Left lung (tissue), 10 donors: Measurements from ENCODE around the gene LEMD2. TPM values are rescaled to one million over a fixed set of nuclear protein-coding genes. Genes with fewer than 3 reads are reported as not detected.

Experiments used
- ATAC-seq: fragments of 200-7000 bp; cut with Tn5 transposase; one replicate; pipeline ENCODE4 v1.9.1; 2020; ENCODE audit warnings: moderate library complexity
- DNase-seq, 4 donors: peaks; one replicate each; pipeline ENCODE4 v3.0.0-alpha.2; 2013 to 2020
- H3K27ac ChIP-seq, 2 donors: fragments of 200-600 bp; sonication (generic) in 1 of 2; one replicate each; pipeline versions ENCODE4 v1.5.0 to v1.8.0; 2020 to 2021
- H3K27me3 ChIP-seq, 2 donors: fragments of 200-600 bp; sonication (generic) in 1 of 2; one replicate each; pipeline versions ENCODE4 v1.5.0 to v1.8.0; 2020 to 2021
- H3K36me3 ChIP-seq, 2 donors: fragments of 200-600 bp; sonication (generic) in 1 of 2; one replicate each; pipeline versions ENCODE4 v1.5.0 to v1.8.0; 2020 to 2021
- H3K4me1 ChIP-seq, 2 donors: fragments of 200-600 bp; one replicate each; pipeline ENCODE4 v1.8.0; 2021
- H3K4me3 ChIP-seq, 2 donors: fragments of 200-600 bp; sonication (generic) in 1 of 2; one replicate each; pipeline versions ENCODE4 v1.5.0 to v1.8.0; 2020 to 2021; ENCODE audit warnings: mild to moderate bottlenecking in 1 of 2
- H3K9me3 ChIP-seq, 2 donors: fragments of 200-600 bp; sonication (generic) in 1 of 2; one replicate each; pipeline versions ENCODE4 v1.5.0 to v1.8.0; 2020 to 2021
- intact Hi-C, 2 donors: fragments of 100-400 bp; cut with DNase I; formaldehyde crosslinking; loops; one replicate each; pipeline versions ENCODE4 v1.11.2 to v1.14.2; 2022
- polyA plus RNA-seq, 6 donors: library from polyadenylated mRNA; unstranded; fragments of 120-200 nt; gene quantifications; one replicate each; pipeline ENCODE4 v1.2.1, GENCODE V29; 2013; ENCODE audit not compliant: insufficient read length in 6 of 6
- total RNA-seq, 2 donors: library from RNA; stranded (reverse); fragmentation: NEBNext Ultra II Directional; extraction: Animal tissue kit (Norgen Biotek cat#: 25700); gene quantifications; one replicate each; pipeline ENCODE4 v1.2.1, GENCODE V29; 2021
- TF ChIP-seq, protein P1 (sequence below), 2 donors: fragments of 200-600 bp; sonication (generic) in 1 of 2; IDR thresholded peaks; one replicate each; pipeline versions ENCODE4 v1.5.0 to v1.8.0; 2021; ENCODE audit warnings: antibody characterized with exemption in 2 of 2
- donor health status: DM: no; HTN: yes; CAD: no.
- donor health status: DM: no; HTN: no; CAD: no.

LEMD2 gene
- total and polyA plus RNA-seq, 8 donors = 47.9 to 80.7 (median 69.6) TPM

DNA sequence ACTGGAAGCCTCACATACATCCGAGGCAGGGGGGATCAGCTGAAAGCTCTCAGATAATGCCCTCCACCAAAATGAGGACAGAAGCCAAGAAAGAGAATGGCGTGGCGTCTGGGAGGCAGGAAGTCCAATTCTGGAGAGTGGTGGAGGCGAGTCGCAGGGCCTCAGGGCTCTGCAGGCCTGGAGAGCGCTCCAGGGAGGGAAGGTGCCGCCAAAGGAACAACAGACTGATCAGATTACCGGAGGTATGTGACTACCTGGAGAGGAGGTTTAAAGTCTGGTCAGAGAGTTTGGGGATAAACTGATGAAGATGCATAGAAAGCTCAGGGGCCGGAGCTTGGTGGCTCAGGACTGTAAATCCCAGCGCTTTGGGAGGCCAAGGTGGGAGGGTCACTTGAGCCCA is 31.0 kb downstream of the LEMD2 start:
- H3K27me3 ChIP-seq = no peaks in the 10 kb centered on the region
- no peaks in the 10 kb centered on the region for H3K36me3 ChIP-seq
- peaks cover 0 to 11% of the 10 kb centered on the region in 2 donors for H3K4me1 ChIP-seq
- ATAC-seq = no peak
- H3K4me3 ChIP-seq = no peak overlapping the region
- no peaks in the 10 kb centered on the region for H3K9me3 ChIP-seq
- intact Hi-C loops = no loop called here
- TF ChIP-seq, protein P1, sequence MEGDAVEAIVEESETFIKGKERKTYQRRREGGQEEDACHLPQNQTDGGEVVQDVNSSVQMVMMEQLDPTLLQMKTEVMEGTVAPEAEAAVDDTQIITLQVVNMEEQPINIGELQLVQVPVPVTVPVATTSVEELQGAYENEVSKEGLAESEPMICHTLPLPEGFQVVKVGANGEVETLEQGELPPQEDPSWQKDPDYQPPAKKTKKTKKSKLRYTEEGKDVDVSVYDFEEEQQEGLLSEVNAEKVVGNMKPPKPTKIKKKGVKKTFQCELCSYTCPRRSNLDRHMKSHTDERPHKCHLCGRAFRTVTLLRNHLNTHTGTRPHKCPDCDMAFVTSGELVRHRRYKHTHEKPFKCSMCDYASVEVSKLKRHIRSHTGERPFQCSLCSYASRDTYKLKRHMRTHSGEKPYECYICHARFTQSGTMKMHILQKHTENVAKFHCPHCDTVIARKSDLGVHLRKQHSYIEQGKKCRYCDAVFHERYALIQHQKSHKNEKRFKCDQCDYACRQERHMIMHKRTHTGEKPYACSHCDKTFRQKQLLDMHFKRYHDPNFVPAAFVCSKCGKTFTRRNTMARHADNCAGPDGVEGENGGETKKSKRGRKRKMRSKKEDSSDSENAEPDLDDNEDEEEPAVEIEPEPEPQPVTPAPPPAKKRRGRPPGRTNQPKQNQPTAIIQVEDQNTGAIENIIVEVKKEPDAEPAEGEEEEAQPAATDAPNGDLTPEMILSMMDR (IDR thresholded peaks at IDR 0.05) = no peak
- H3K27ac ChIP-seq = no peak overlapping the region
- DNase-seq = no peak

DNA sequence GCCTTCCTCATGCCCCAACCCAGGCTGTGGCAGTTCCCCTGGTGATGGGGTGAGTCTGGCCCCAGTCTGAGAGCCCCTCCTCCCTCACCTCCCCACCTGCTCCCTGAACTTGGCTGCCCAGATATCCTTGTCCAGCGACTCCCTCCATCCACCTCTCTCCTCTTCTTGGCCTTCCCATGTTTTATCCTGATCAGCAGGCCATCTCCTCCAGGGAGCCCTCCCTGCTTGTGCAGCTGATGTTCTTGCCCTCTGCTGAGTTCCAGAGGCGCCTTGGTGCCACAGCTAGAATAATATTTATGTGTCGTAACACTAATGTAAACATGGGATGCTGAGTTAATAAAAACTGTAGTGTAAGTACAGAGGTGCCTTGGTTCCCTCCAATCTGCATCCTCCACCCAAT is 31.8 kb downstream of the LEMD2 start:
- no peak overlapping the region for H3K27ac ChIP-seq
- peaks cover 0 to 4% of the 10 kb centered on the region in 2 donors for H3K4me1 ChIP-seq
- no peaks in the 10 kb centered on the region for H3K27me3 ChIP-seq
- ATAC-seq (no peak), DNase-seq (no peak)
- TF ChIP-seq, protein P1 (IDR thresholded peaks at IDR 0.05) = no peak
- H3K9me3 ChIP-seq = no peaks in the 10 kb centered on the region
- intact Hi-C loops = no loop called here
- no peaks in the 10 kb centered on the region for H3K36me3 ChIP-seq
- no peak overlapping the region for H3K4me3 ChIP-seq

DNA sequence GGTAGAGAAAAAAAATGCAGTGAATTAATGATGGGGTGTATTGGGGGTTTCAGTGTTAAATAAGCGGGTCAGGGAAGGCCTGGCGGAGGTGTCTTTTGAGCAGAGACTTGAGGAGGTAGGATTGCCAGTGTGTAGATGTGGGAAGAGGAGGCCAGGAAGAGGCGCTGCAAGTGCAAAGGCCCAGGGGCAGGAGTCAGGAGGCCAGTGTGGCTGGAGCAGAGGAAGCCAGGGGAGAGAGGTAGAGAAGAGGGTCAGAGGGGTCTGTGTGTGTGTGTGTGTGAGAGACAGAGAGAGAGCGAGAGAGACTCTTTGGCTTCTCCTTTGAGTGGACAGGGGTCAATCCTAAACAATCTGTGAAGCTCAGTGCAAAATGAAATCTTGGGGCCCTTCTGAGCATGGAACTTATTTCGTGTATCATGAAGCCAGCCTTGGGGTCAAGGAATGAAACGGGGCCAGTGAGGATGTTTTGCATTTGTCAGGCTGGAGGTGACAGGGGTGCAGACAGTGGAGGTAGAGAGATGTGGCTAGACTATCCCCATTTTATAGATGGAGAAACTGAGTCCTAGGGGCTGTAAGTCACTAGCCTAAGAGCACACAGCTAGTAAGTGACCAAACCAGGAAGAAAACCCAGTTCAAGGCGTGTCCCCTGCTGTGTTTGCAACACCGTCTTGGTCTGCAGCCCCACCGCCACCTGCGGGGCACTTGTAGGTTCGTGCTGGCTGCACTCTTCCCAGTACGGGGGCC is 32.5 kb downstream of the LEMD2 start:
- Histone ChIP-seq H3K36me3 (no peaks in the 10 kb centered on the region), H3K27ac (no peak overlapping the region), H3K4me1 (no peaks in the 10 kb centered on the region), H3K27me3 (no peaks in the 10 kb centered on the region), H3K9me3 (no peaks in the 10 kb centered on the region), H3K4me3 (no peak overlapping the region)
- no peak for DNase-seq
- ATAC-seq = no peak
- intact Hi-C loops = no loop called here
- TF ChIP-seq, protein P1 (IDR thresholded peaks at IDR 0.05) = no peak

DNA sequence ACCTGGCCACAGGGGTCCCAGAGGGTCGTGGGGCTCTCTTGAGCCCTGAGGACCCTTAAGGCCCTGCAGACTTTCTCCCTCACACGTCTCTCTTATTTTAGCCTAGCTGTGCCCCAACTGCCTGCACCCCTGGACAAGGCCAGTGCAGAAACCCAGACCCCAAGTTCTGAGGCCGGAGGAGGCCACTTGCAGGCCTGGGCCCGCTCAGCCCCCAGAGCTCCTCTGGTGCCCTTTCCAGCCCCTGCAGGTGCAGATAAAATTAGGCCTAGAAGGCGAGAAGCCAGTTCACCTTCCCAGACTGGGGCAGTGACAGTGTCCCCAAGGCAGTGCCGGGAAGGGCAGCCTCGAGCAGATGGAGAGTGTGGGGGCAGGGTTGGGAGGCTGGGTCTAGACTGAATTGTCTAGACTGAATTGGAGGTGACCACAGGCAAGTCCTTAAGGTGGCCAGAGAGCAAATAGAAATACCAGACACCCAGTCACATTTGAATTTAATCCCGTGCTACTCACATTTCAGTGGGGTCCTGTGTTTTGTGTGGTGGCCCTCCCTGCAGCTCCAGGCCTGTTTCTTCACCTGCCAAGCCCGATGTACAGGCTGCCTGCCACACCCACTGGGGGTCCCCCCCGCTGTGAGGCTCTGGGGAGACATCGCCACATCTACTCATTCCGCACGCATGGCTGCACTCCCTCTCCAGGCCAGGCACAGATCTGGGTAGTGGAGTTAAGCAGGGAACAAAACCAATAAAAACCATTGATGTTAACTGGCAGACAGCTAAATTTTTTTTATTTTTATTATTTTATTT is 33.7 kb downstream of the LEMD2 start:
- no peaks in the 10 kb centered on the region for H3K27me3 ChIP-seq
- DNase-seq (no peak), ATAC-seq (no peak)
- intact Hi-C loops = no loop called here
- no peak overlapping the region for H3K27ac ChIP-seq
- H3K4me3 ChIP-seq = no peak overlapping the region
- H3K4me1 ChIP-seq = no peaks in the 10 kb centered on the region
- TF ChIP-seq, protein P1 (IDR thresholded peaks at IDR 0.05) = no peak
- no peaks in the 10 kb centered on the region for H3K36me3 ChIP-seq
- no peaks in the 10 kb centered on the region for H3K9me3 ChIP-seq

DNA sequence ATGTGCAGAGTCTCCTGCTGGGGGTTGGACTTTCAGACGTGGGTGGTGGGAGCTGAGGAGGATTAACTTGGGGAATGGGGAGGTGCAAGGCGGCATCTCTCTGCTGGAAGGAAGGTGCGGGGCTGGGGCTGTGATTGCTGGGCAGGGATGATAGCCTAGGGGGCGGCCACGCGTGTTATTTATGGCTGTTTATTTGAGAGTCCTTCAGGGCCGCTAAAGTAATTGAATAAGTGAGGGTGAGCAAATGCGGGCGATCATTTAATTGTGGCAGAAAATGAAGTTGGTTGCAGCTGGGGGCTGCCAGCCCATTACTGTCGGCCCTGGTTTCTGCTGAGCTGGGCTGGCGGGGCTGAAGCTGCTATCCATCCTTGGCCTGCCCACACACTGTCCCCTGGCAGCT is 34.7 kb downstream of the LEMD2 start:
- no peaks in the 10 kb centered on the region for H3K27me3 ChIP-seq
- H3K27ac ChIP-seq = no peak overlapping the region
- intact Hi-C loops = no loop called here
- no peak overlapping the region for H3K4me3 ChIP-seq
- H3K4me1 ChIP-seq = no peaks in the 10 kb centered on the region
- DNase-seq (no peak), ATAC-seq (no peak)
- TF ChIP-seq, protein P1 (IDR thresholded peaks at IDR 0.05) = no peak
- H3K36me3 ChIP-seq = no peaks in the 10 kb centered on the region
- H3K9me3 ChIP-seq = no peaks in the 10 kb centered on the region
